ENCODE data around the gene SLC32A1. TPM values are rescaled to one million over a fixed set of nuclear protein-coding genes. Genes with fewer than 3 reads are reported as not detected.

The SLC32A1 gene
- total and polyA plus RNA-seq, 2 donors (not counting 3 experiments of a cell fraction or from before 2014, with no cell fraction given), result 0.04 TPM; not detected in 1

DNA sequence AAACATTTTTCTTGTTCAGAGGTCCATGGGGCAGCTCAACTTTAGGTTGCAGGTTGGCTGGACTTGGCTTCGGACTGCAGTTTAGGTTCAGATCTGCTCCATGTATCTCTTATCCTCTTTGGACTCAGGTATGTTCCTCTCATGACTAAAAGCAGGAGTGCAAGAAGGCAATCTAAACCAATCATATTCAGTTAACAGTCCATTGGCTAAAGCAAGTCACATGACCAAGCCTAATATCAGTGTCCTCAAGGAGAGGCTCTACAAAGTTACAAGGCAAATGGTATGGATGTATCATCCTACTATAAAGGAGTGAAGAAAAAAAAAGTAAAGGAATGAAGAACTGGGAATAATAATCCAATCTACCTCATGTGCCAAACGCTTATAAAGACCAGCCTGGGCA lies 21.5 kb downstream of the SLC32A1 start:
- CTCF ChIA-PET, result interaction anchor here (2.6 kb wide), 1 partner anchor 15 kb away, joined by 8 read pairs; no protein-coding TSS in a partner anchor
- Histone ChIP-seq H3K4me2 (ENCODE audit: insufficient read depth, low read length) (no peak overlapping the region), H2AFZ (ENCODE audit: low read depth, low read length) (no peak overlapping the region), H3K79me2 (ENCODE audit: control insufficient read depth, insufficient read depth, low read length) (peaks cover 2% of the 10 kb centered on the region), H4K20me1 (replicated peaks; ENCODE audit: control insufficient read depth, extremely low read depth, insufficient read depth, low read length) (no peaks in the 10 kb centered on the region), H3K36me3 (ENCODE audit: control insufficient read depth in 2 of 2, extremely low read depth in 1 of 2, insufficient read depth in 2 of 2, low read length in 2 of 2) (no peaks in the 10 kb centered on the region), H3K27me3 (ENCODE audit: control insufficient read depth in 2 of 2, insufficient read depth in 2 of 2, low read length in 2 of 2) (peaks cover 12 to 20% of the 10 kb centered on the region in 2 experiments), H3K27ac (ENCODE audit: insufficient read depth, low read depth, low read length) (no peak overlapping the region), H3K9me3 (replicated peaks; ENCODE audit: control insufficient read depth, insufficient read depth, low read length) (no peaks in the 10 kb centered on the region), H3K4me3 (replicated peaks in 1 of 3; ENCODE audit: insufficient read depth in 1 of 3, low read depth in 1 of 3, low read length in 3 of 3) (no peak overlapping the region), H3K4me1 (ENCODE audit: control insufficient read depth, extremely low read depth, insufficient read depth, low read length) (peaks cover 6% of the 10 kb centered on the region), H3K9me1 (replicated peaks; ENCODE audit: control insufficient read depth, extremely low read depth, insufficient read depth, low read length) (no peaks in the 10 kb centered on the region), H3K9ac (replicated peaks; ENCODE audit: extremely low read depth, insufficient read depth, low read length) (no peak overlapping the region)
- DNase-seq (ENCODE audit: low read depth, low spot score) (no peak), FAIRE-seq (no peak)
- intact Hi-C loops (cut with micrococcal nuclease) (loop anchor here (5.0 kb wide), 1 partner anchor 302 kb away; no protein-coding TSS in a partner anchor), dilution Hi-C loops (cut with MboI; ENCODE audit: extremely low pct_ligation_motif_present, low sequenced_read_pairs) (no loop called here)
- BruUV-seq (replicated peaks), result no TSS peak
- TF ChIP-seq EZH2 (IDR thresholded peaks at IDR 0.05; ENCODE audit: borderline replicate concordance, low read depth, low read length, severe bottlenecking) (no peak), FOS (IDR thresholded peaks at IDR 0.05; ENCODE audit: borderline replicate concordance, insufficient read depth, low read length) (no peak), POLR2AphosphoS5 (IDR thresholded peaks at IDR 0.05; ENCODE audit: insufficient read depth, low read depth, low read length) (no peak), MYC (IDR thresholded peaks at IDR 0.05; ENCODE audit: low read depth, low read length) (no peak), CTCF (IDR thresholded peaks at IDR 0.05; ENCODE audit: extremely low read depth in 1 of 2, insufficient read depth in 1 of 2, low read depth in 1 of 2, low read length in 2 of 2) (no peak)
- POLR2A ChIA-PET, result no interaction called here

All from endothelial cell of umbilical vein (primary cell).